ENCODE results near the gene HOXB1.
A peak's percentile ranks its signal among the peaks of the same experiment; 100 is the strongest.

The HOXB1 gene

GRCh38 chr17:48490451-48490892 lies 40.3 kb downstream of the HOXB1 start:
- Mint-ChIP-seq H3K36me3 (ENCODE audit: low read depth) (no peaks in the 10 kb centered on the region), H3K9me3 (no peaks in the 10 kb centered on the region), H3K27me3 (ENCODE audit: low read depth) (peaks cover 43% of the 10 kb centered on the region), H3K4me1 (peaks cover 48% of the 10 kb centered on the region), H3K4me3 (peak overlapping the region in 2 of 3 experiments; percentile 14 to 38), H3K27ac (peak overlapping the region; percentile 12 to 72 (median 62))
- TF ChIP-seq CTCF (IDR thresholded peaks at IDR 0.05; ENCODE audit: unreplicated experiment in 3 of 3): no peak

GRCh38 chr17:48489781-48490180 lies 41.0 kb downstream of the HOXB1 start:
- no peaks in the 10 kb centered on the region for H3K36me3 Mint-ChIP-seq (ENCODE audit: low read depth)
- peaks cover 48% of the 10 kb centered on the region for H3K4me1 Mint-ChIP-seq
- H3K4me3 Mint-ChIP-seq: no peak overlapping the region
- no peaks in the 10 kb centered on the region for H3K9me3 Mint-ChIP-seq
- H3K27me3 Mint-ChIP-seq (ENCODE audit: low read depth): peaks cover 39% of the 10 kb centered on the region
- TF ChIP-seq CTCF (IDR thresholded peaks at IDR 0.05; ENCODE audit: unreplicated experiment in 3 of 3): no peak
- H3K27ac Mint-ChIP-seq: peak overlapping the region; percentile 9 to 72 (median 33)

DNA sequence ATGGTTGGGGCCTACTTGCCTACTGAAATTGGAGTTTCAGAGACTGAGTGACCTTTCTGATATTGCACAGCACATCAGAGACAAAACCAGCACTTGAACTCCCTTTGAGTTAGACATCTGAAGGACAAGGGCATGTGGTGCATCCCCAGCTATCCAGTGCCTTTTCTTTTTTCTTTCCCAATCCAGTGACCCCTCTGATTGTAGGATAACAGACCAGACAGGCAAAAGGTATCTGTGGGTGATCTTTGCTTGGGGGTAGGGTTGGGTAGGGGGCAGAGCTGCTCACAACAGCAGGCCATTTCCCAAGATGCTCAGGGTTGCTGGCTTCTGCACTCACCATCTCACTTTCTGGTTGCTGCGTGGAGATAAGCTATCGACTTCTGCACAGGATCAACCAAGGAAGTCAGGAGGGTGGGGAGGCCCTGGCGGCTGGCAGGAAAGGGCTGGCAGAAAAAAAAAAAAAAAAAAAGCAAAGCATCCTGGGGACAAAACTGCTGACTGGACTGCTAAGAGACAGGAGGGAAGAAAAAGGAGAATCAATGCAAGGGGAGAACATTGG lies 42.2 kb downstream of the HOXB1 start:
- TF ChIP-seq CTCF (IDR thresholded peaks at IDR 0.05; ENCODE audit: unreplicated experiment in 3 of 3): no peak
- no peaks in the 10 kb centered on the region for H3K9me3 Mint-ChIP-seq

GRCh38 chr17:48487221-48487620 lies 43.6 kb downstream of the HOXB1 start:
- Mint-ChIP-seq H3K27me3 (ENCODE audit: low read depth) (peaks cover 40% of the 10 kb centered on the region), H3K36me3 (ENCODE audit: low read depth) (no peaks in the 10 kb centered on the region), H3K9me3 (no peaks in the 10 kb centered on the region), H3K4me1 (peaks cover 56% of the 10 kb centered on the region), H3K4me3 (no peak overlapping the region), H3K27ac (no peak overlapping the region)
- TF ChIP-seq CTCF (IDR thresholded peaks at IDR 0.05; ENCODE audit: unreplicated experiment in 3 of 3): no peak

More for the DNA sequence above, 42.2 kb downstream of the HOXB1 start:
- H3K36me3 Mint-ChIP-seq (ENCODE audit: low read depth): no peaks in the 10 kb centered on the region
- peak overlapping the region in 2 of 3 experiments; percentile 48 to 72 for H3K27ac Mint-ChIP-seq
- H3K4me3 Mint-ChIP-seq: no peak overlapping the region
- H3K27me3 Mint-ChIP-seq (ENCODE audit: low read depth): peaks cover 30% of the 10 kb centered on the region
- H3K4me1 Mint-ChIP-seq: peaks cover 48% of the 10 kb centered on the region

DNA sequence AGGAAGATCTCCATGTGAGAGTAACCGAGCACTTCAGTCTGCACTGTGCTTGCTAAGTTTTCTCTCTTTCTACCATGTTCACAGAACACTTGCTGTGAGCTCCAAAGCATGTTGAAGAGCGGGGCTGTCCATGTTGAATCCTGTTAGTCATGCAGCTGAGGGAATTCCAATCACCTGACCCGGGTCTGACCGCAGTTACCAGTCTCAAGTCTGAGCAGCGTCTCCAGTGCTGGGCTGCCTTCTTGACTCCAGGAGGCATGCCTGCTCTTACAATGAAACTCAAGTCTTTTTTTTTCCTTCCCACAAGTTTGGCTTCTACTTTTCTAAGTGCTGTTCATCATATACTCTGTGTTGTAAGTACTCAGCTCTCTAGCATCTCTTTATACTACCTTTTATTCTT lies 44.3 kb downstream of the HOXB1 start:
- H3K9me3 Mint-ChIP-seq: no peaks in the 10 kb centered on the region
- no peak for TF ChIP-seq CTCF (IDR thresholded peaks at IDR 0.05; ENCODE audit: unreplicated experiment in 3 of 3)
- peaks cover 56% of the 10 kb centered on the region for H3K4me1 Mint-ChIP-seq
- H3K27me3 Mint-ChIP-seq (ENCODE audit: low read depth): peaks cover 43% of the 10 kb centered on the region
- no peaks in the 10 kb centered on the region for H3K36me3 Mint-ChIP-seq (ENCODE audit: low read depth)
- peak overlapping the region in 2 of 3 experiments; percentile 18 to 23 for H3K27ac Mint-ChIP-seq
- no peak overlapping the region for H3K4me3 Mint-ChIP-seq

DNA sequence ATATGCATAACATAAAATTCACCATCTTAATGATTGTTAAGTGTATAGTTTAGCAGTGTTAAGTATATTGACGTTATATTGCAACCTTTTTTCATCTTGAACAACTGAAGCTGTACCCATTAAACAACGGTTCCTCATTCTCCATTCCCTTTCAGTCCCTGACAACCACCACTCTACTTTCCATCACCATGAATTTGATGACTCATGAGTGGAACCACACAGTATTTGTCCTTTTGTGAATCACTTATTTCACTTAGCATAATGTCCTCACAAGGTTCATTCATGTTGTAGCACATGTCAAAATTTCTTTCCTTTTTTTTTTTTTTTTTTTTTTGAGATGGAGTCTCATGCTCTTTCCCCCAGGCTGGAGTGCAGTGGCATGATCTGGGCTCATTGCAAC lies 46.0 kb downstream of the HOXB1 start:
- H3K27me3 Mint-ChIP-seq (ENCODE audit: low read depth): peaks cover 30% of the 10 kb centered on the region
- no peak overlapping the region for H3K27ac Mint-ChIP-seq
- no peak overlapping the region for H3K4me3 Mint-ChIP-seq
- no peaks in the 10 kb centered on the region for H3K9me3 Mint-ChIP-seq
- peaks cover 44% of the 10 kb centered on the region for H3K4me1 Mint-ChIP-seq
- H3K36me3 Mint-ChIP-seq (ENCODE audit: low read depth): no peaks in the 10 kb centered on the region
- TF ChIP-seq CTCF (IDR thresholded peaks at IDR 0.05; ENCODE audit: unreplicated experiment in 3 of 3): no peak
